ENCODE data around the gene CACNA1I.
"Not testable (repeated sequence)": the region's sequence is repeated elsewhere in the genome, so short reads cannot be mapped to it uniquely, and the experiment has no call there.

CACNA1I gene

DNA sequence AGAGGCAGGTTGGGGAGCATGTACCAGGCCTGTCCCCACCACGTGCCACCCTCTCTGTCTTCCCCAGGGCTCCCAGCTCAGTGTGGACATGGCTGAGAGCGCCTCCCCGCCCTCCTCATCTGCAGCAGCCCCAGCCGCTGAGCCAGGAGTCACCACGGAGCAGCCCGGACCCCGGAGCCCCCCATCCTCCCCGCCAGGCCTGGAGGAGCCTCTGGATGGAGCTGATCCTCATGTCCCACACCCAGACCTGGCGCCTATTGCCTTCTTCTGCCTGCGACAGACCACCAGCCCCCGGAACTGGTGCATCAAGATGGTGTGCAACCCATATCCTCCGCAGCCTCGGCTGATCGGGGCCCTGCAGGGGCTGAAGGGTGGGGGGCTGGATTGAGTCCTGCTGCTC is at the start of gene CACNA1I:
TSS of gene CACNA1I (plus strand) at position 89 of the 400 bp plus-strand sequence. CDS start at position 89, 0 bp downstream.
- no peak for FAIRE-seq
- DNase-seq (ENCODE audit: extremely low spot score, insufficient read length, low read depth) = no peak

DNA sequence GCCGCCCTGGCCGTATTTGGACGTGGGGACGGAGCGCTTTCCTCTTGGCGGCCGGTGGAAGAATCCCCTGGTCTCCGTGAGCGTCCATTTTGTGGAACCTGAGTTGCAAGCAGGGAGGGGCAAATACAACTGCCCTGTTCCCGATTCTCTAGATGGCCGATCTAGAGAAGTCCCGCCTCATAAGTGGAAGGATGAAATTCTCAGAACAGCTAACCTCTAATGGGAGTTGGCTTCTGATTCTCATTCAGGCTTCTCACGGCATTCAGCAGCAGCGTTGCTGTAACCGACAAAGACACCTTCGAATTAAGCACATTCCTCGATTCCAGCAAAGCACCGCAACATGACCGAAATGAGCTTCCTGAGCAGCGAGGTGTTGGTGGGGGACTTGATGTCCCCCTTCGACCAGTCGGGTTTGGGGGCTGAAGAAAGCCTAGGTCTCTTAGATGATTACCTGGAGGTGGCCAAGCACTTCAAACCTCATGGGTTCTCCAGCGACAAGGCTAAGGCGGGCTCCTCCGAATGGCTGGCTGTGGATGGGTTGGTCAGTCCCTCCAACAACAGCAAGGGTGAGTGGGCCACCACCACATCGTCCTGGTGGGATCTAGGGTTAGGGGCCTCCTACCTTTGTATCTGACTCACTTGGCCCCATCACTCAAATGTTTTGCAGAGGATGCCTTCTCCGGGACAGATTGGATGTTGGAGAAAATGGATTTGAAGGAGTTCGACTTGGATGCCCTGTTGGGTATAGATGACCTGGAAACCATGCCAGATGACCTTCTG is 49.3 kb upstream of the CACNA1I start:
- DNase-seq (ENCODE audit: extremely low spot score, insufficient read length, low read depth) = not testable (repeated sequence)
- FAIRE-seq = peak; percentile 46

DNA sequence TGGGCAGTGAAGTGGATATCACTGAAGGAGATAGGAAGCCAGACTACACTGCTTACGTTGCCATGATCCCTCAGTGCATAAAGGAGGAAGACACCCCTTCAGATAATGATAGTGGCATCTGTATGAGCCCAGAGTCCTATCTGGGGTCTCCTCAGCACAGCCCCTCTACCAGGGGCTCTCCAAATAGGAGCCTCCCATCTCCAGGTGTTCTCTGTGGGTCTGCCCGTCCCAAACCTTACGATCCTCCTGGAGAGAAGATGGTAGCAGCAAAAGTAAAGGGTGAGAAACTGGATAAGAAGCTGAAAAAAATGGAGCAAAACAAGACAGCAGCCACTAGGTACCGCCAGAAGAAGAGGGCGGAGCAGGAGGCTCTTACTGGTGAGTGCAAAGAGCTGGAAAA is 48.5 kb upstream of the CACNA1I start:
- not testable (repeated sequence) for FAIRE-seq; DNase-seq (ENCODE audit: extremely low spot score, insufficient read length, low read depth)

DNA sequence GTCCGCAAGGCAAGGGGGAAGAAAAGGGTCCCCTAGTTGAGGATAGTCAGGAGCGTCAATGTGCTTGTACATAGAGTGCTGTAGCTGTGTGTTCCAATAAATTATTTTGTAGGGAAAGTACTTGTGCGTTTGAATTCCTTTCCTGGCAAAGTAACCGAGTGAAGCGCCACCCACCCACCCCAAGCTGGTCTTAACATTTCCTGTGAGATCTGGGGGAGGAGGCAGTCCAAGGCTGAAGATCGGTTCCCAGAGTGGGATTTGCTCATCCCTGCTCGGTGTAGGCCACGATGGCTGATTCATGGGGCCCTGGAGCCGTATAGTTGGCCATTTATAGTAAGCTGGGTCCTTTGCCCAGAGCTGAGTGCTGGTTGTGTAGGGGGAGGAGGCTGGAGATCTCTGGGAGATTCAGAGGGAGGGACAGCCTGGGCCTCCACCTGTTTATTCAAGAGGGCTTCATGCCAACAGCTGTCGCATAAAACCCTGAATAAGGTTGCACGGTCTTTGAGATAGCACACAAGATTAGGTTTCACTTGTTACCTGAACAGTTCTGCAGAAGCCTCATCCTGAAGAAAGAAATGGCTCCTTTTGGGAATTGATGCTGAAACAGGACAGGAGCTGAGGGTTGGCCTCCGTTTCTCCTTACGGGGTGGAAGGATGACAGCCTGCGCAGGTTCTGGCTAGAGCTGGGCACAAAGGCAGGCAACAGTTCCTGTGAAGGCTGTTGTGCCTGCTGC is 47.8 kb upstream of the CACNA1I start:
- DNase-seq (ENCODE audit: extremely low spot score, insufficient read length, low read depth) = no peak
- no peak for FAIRE-seq

DNA sequence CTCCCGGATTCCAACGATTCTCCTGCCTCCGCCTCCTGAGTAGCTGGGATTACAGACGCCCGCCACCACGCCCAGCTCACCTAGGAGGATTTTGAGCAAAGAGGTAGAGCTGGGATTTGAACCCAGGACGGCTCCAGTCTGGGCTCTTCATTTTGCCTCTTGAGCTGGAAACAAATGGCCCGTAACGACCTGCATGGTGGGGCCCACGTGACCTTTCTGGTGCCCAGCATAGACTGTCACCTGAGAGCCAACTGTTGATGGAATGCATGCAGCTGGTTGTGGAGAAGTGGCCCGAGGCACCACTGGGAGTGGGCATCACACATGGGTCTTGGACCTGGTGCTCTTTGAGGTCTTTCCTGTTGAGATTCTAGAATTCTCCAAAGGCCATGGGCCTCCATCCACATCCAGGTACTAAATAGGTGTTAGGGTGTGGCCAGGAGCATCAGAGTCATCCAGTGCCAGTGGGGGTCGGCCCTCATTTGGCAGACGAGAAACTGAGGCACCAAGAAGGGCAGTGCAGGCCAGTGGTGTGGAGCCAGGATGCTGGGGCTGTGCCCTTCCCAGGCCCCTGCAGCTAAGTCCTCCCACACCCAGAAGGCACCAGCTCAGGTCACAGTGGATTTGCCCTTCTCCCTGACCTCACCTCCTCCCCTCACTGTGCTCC is 46.3 kb upstream of the CACNA1I start:
- no peak for FAIRE-seq
- no peak for DNase-seq (ENCODE audit: extremely low spot score, insufficient read length, low read depth)

DNA sequence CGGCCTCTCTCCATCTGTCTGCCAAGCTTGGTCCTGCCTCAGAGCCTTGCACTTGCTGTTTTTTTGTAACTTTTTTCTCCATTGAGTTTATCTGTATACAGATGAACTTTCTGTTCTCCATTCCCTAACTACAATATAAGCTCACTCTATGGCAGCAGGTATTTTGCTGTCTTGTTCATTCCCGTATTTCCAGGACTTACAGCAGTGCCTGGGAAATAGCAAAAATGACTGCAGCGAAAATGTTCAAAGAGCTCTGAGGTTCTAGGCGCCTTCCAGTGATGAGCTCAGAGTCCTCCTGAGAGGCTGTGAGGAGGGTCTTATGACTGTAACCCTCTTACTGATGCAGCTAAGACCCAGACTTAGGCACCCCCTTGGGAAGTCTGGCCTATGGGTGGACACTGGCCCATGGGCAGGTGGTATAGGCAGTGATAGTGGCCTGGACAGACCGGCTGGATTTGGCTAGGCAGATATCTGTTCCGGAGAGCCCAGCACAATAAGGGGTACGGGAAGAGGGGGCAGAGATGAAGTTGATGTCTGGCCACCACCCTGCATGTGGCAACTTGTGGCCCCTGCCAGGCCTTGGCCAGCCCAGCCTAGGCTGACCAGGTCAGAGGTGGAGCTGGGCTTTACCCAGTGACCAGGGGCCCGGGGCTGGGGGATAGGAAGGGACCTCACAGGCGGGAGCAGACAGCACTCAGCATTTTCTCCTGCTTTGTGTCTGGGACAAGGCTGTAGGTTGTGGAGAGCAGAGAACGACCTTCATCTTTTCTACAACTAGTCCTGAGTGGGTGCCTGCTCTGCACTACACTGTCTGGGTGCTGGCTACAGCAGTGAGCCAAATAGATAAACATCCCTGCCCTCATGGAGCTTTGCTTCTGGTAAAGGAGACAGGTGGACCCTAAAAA is 45.5 kb upstream of the CACNA1I start:
- FAIRE-seq (no peak), DNase-seq (ENCODE audit: extremely low spot score, insufficient read length, low read depth) (no peak)

DNA sequence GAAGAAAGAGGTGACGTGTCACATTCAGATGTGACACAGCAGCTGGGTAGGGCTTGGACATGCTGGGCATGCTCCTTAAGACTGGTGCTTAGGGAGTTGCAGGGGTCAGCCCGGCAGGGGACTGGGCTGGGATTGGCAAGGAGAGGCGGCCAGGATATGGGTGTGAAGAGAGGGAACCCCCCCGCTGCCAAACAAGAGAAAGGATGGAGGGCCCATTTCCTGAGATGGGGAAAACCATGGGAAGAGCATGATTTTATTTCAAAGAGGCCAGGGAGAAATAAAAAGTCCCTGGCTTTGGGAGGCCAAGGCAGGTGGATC is 44.9 kb upstream of the CACNA1I start:
- no peak for DNase-seq (ENCODE audit: extremely low spot score, insufficient read length, low read depth)
- FAIRE-seq = no peak

DNA sequence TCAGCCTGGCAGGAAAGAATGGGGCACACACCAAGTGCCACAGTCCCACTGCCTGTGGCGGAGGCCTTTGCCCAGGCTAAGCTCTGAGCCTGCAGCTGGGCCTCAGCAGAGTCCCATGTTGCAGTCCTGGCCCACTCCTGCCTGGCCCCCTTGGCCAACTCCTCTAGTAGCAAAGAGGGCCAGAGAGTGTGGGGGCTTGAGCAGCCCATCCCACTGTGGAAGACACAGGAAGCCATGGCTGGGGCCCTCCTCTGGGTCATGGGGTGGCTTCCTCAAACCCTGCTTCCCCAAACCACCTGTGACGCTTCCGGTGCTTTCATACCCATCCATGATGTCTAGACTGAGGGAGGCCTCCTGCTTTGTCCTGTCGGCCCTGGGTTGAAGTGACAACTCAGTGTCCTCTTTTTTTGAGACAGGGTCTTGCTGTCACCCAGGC is 43.8 kb upstream of the CACNA1I start:
- peak; percentile 55 for FAIRE-seq
- DNase-seq (ENCODE audit: extremely low spot score, insufficient read length, low read depth) = no peak

DNA sequence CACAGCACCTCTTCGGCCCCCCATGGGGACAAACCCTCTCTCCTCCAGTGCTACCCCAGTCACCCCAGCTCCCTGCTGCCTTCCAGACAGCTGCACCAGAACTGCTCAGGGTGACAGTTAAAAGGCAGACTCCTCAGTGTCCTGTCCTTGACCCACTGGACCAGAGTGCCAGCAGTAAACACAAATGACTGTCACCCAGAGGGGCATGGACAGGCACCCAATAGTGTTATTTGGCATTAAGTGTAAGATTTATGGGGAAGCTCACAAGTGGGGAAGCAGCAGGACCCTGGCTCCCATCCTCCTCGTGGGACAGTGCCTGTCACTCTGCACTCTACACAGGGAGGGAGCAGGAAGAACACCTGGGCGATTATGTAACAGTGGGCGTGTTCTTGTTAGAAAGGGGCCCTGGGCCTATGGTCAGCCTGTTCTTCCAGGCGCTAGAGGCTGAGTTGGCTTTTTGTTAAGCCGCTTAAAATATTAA is 43.0 kb upstream of the CACNA1I start:
- DNase-seq (ENCODE audit: extremely low spot score, insufficient read length, low read depth) = no peak

DNA sequence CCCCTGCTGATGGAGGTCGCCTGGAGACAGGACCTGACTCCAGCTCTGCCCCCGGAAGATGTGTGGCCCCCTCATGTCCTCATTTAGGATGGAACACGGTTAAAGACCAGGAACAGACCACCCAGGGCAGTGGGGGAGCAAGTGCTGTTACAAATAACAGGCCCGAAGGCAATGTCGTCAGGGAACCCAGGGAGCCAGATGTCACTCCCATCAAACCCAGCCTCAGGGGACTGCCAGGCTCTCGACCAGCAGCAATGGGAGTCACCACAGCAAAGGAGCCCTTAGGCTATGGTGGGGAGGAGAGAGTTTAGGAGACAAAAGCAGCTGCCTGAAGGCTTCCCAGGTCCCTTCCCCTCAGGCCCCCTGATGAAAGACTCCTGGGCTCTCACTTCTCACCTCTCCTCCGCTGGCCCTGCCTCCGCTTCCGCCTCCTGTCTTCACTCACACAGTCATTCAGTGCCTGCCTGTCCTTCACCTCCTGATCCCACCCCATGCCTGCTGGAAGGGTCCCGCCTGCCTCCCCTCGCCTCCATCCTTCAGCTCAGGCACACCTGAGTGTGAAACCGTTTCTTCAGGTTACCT is 42.4 kb upstream of the CACNA1I start:
- FAIRE-seq (peak; percentile 81), DNase-seq (ENCODE audit: extremely low spot score, insufficient read length, low read depth) (no peak)

More for the DNA sequence above, 43.0 kb upstream of the CACNA1I start:
- peak; percentile 31 for FAIRE-seq

DNA sequence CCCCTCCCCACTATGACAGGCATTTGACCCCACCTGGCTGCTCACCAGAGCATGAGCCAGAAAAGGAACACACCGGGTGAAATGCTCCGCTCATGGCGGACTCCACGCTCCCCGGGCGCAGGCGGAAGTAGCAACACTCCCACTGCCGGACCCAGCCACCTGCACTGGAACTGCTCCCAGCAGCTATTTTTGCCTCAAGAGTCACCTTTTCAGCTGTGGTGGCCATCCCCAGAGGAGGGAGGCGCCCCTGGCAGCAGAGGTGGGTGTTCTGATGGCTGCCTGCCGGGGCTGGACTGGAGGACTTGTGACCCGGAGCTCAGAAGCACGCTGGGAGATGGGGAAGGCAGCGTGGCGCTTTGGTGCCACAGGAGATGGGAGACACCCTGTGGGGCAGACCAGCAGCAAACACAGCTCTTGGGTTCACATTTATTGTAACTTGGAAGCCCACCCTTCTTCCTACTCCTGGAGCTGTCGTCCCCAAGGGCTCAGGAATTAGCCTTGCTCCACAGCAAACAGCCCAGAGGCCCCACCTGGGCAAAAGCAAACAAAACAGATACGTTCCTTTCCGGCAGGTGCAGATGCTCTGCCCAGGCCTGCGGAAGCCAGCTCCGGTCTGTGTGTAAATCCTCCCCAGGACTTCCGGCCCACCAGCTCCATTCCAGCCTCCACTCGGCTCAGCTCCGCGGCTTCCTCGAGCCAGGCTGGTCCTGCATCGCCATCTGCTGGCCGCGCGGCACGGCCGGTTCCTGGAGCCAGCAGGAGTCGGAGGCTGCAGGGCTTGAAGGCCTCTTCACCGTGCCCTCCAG is 41.7 kb upstream of the CACNA1I start:
- FAIRE-seq = peak; percentile 95
- DNase-seq (ENCODE audit: extremely low spot score, insufficient read length, low read depth) = peak; percentile 62

DNA sequence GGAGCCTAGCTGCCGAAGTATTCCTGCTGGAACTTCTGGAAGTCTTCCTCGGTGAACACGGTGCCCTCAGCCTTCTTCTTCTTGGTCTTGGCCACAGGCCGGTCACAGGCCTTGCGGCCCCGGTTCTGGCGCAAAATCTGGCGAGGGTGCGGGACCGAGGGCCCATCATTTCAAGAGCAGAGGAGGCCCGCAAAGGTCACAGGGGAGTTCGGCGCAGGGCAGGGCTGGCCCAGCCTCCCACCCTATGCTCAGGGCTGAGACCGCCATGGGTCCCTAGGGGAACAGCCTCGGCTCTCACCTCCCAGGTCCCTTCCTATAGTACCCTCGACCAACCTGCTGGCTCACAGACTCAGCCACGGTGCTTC is 41.1 kb upstream of the CACNA1I start:
- DNase-seq (ENCODE audit: extremely low spot score, insufficient read length, low read depth) = no peak
- no peak for FAIRE-seq

DNA sequence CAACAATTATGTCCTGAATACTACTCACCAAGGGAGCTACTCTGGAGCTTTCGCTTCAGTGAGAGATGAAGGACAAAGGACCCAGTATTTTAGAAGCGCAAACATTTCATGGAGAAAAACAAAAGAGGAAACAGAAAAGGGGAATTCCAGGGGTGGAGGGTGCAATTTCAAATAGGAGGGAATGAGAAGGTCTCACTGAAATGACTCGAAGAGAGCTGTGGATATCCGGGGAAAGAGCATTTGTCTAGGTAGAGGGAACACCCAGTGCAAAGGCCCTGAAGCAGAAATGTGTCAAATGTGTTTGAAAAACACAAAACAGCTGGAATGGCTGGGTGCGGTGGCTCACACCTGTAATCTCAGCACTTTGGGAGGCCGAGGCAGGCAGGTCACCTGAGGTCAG is 40.4 kb upstream of the CACNA1I start:
- DNase-seq (ENCODE audit: extremely low spot score, insufficient read length, low read depth) = no peak

DNA sequence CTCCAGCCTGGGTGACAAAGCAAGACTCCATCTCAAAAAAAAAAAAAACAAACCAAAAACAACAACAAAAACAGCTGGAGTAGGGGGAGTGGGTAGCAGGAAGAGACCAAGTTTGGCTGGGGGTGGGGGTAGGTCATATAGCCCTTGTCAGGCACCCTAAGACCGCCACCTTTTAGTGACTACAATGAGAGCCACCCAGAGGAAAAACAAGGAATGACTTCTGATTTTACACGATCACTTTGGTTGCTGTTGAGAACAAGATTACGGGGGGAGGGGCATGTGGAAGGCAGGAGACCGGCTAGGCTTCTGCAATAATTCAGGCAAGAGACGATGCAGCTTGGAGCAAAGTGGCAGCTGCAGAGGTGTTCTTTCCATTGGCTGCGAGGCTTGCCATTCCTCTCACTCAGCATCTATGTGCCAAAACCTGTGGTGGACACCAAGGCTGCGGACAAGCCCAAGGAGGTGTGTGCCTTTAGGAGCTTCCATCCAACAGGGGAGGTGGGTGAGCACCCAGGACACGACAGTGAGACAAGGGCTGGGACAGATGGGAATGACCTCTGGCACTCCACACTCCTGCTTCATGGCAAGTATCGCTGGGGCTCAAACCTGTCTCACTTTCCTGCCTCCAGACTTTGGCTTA is 39.7 kb upstream of the CACNA1I start:
- FAIRE-seq (no peak), DNase-seq (ENCODE audit: extremely low spot score, insufficient read length, low read depth) (no peak)

More for the DNA sequence above, 40.4 kb upstream of the CACNA1I start:
- no peak for FAIRE-seq

DNA sequence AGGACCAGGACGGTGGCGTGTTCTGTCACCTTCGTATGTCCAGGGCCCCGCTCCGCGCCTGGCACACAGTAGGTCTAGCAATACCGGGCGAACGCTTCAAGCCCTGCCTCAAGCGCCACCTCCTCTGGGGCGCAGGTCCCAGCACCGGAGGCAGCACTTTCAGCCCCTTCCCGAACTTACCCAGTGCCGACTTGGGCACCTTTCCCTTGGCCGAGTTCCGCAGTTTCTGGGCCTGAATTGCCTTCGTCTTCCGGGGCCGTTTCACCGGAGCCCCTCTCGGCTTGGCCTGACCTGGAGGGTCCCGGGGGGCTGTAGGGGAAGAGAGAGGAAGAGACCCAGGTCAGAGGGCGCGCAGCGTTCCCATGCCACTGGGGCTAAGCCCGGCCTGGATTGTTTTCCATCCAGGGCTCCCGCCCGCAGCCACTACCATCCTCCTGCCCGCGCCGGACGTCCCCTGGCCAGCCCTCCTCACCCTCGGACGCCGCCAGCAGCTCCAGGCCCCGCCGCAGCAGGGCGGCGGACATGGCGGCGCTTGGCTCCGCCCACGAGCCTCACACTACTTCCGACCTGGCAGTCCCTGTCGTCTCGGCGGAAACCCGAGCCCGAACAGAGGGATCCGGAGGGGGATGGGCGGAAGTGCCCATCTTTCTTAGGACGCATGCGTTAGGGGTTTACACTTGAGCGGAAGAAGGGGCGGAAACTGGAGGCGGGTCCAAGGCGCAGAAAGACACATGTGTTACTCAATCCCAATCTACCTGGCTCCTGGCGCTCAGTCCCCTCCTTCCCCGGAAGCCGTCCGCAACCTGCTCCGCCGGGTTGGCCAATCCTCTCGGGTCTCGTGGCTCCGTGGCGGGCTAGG is 38.1 kb upstream of the CACNA1I start, which contains the start of gene RPS19BP1:
TSS of gene RPS19BP1 (minus strand) at position 534 of the 859 bp plus-strand sequence. CDS start at position 524, 10 bp downstream.
- FAIRE-seq (peak; percentile 100), DNase-seq (ENCODE audit: extremely low spot score, insufficient read length, low read depth) (peak; percentile 93)

DNA sequence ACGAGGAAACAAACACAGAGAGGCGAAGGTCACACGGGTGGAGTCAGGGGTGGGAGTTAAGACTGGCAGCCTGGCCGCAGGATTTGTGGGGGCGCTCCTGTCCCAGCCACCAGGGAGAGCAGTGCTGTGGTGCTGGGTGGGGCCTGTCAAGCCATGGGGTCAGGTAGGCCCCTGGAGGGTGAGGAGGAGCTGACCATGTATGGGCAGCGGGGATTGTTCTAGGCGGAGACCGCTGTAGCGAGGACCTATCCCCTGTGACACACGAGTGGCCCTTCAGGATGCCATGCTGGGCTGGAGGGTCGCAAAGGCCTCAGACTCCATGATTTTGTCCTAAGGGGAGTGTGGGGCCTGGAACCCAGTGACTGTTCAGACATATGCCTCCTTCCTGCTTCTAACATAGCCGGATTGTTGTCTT is 36.5 kb upstream of the CACNA1I start:
- FAIRE-seq = no peak
- no peak for DNase-seq (ENCODE audit: extremely low spot score, insufficient read length, low read depth)

All from GM18507 (cell line).